Spleen (tissue), 7 donors: Measurements from ENCODE around the gene CRNKL1.

Experiments
- CTCF ChIP-seq, 11 experiments: fragments of 200-600 bp in 7 of 11; fragments of 450-650 bp in 4 of 11; sonication (generic) in 4 of 11; IDR thresholded peaks in 8 of 11; conservative IDR thresholded peaks in 3 of 11; 1 replicate in 7 of 11; 2 replicates in 4 of 11; pipeline versions ENCODE4 v1.4.0 to v1.8.0; 2016 to 2021; ENCODE audit warnings: antibody characterized with exemption in 11 of 11, inconsistent platforms in 4 of 11, mild to moderate bottlenecking in 1 of 11
- POLR2A ChIP-seq, 3 donors: fragments of 450-650 bp; IDR thresholded peaks; one replicate each; pipeline ENCODE4 v1.5.1; 2017; ENCODE audit warnings: antibody characterized with exemption in 3 of 3, mild to moderate bottlenecking in 1 of 3
- POLR2AphosphoS5 ChIP-seq, 3 donors: sonication (generic); formaldehyde crosslinking; IDR thresholded peaks; one replicate each; pipeline ENCODE4 v1.5.1; 2017; ENCODE audit warnings: antibody characterized with exemption in 3 of 3
- donor health status: DM: no; HTN: no; CAD: no; lungs with moderate emphysema.
- donor health status: DM: no; HTN: no; CAD: no.
- donor health status: DM: no; HTN: no; CAD: no.

- TF ChIP-seq POLR2AphosphoS5 (IDR thresholded peaks at IDR 0.05) (no peak), CTCF (IDR thresholded peaks at IDR 0.05 in 8 of 11, conservative IDR thresholded peaks at IDR 0.05 in 3 of 11) (no peak), POLR2A (IDR thresholded peaks at IDR 0.05) (no peak)
Observed at GRCh38 chr20:20063941-20064702, 11.9 kb upstream of the CRNKL1 start.
